Endometrium (tissue), 2 donors: ENCODE measurements around the gene TMEM255B.

Source experiments
- FAIRE-seq: peaks from 2 replicates; lab custom pipeline; 2012; peaks lifted over from hg19 to GRCh38; lab: Jason Lieb, UNC
- donor health status: control.
- donor health status: control.

The TMEM255B gene

GRCh38 chr13:113768018-113768905, 9.2 kb downstream of the TMEM255B start:
- no peak for FAIRE-seq

GRCh38 chr13:113769106-113769505, 10.1 kb downstream of the TMEM255B start:
- no peak for FAIRE-seq

GRCh38 chr13:113769881-113770280, 10.9 kb downstream of the TMEM255B start:
- FAIRE-seq: no peak

- no peak for FAIRE-seq
These were observed 11.4 kb downstream of the TMEM255B start for GRCh38 chr13:113770441-113770840.

GRCh38 chr13:113770937-113771336, 11.9 kb downstream of the TMEM255B start:
- no peak for FAIRE-seq

GRCh38 chr13:113771709-113772331, 12.8 kb downstream of the TMEM255B start:
- FAIRE-seq: no peak

GRCh38 chr13:113774177-113775107, 15.4 kb downstream of the TMEM255B start:
- FAIRE-seq: no peak

- no peak for FAIRE-seq
These were observed 16.6 kb downstream of the TMEM255B start for GRCh38 chr13:113775451-113776145.

GRCh38 chr13:113776231-113777125, 17.5 kb downstream of the TMEM255B start:
- FAIRE-seq: no peak

GRCh38 chr13:113777311-113778260, 18.6 kb downstream of the TMEM255B start:
- no peak for FAIRE-seq

GRCh38 chr13:113781571-113781970, 22.5 kb downstream of the TMEM255B start:
- FAIRE-seq: no peak

- FAIRE-seq: no peak
These were observed 23.4 kb downstream of the TMEM255B start for GRCh38 chr13:113782472-113782871.

- no peak for FAIRE-seq
These were observed 24.3 kb downstream of the TMEM255B start for GRCh38 chr13:113783200-113783881.

GRCh38 chr13:113783966-113784644, 25.1 kb downstream of the TMEM255B start:
- no peak for FAIRE-seq

- no peak for FAIRE-seq
These were observed 25.6 kb downstream of the TMEM255B start for GRCh38 chr13:113784645-113785024.

- FAIRE-seq: no peak
These were observed 26.3 kb downstream of the TMEM255B start for GRCh38 chr13:113785051-113786010.

GRCh38 chr13:113786262-113786841, 27.3 kb downstream of the TMEM255B start:
- FAIRE-seq: no peak
